A549 (cell line): ENCODE data around the gene TTYH2. TPM values are rescaled to one million over a fixed set of nuclear protein-coding genes. Genes with fewer than 3 reads are reported as not detected.
A peak's percentile ranks its signal among the peaks of the same experiment; 100 is the strongest.

Experiments used
- ATAC-seq, 2 experiments: fragments of 200-7000 bp in 1 of 2; fragments of >200 bp in 1 of 2; cut with Nextera tagmentation in 1 of 2; cut with Tn5 transposase in 1 of 2; 3 replicates each; pipeline versions ENCODE4 v1.8.0 to v1.9.1; 2018 to 2020; ENCODE audit warnings: mild to moderate bottlenecking in 1 of 2, moderate library complexity in 1 of 2
- CTCF ChIA-PET: fragments of 300-600 bp; sonication (Branson Sonifier 250); formaldehyde crosslinking; extraction: SDS; loops from one replicate; lab custom pipeline; 2021; ENCODE audit warnings: antibody characterized with exemption, inconsistent platforms; lab: Yijun Ruan, JAX
- POLR2A ChIA-PET: fragments of 350-600 bp; formaldehyde crosslinking; extraction: SDS; loops from one replicate; lab custom pipeline; 2021; ENCODE audit warnings: antibody characterized with exemption, inconsistent platforms; lab: Yijun Ruan, JAX
- DNase-seq, 2 experiments: peaks; one replicate each; pipeline versions ENCODE4 v3.0.0 to v3.0.0-alpha.2; 2011 to 2016; ENCODE audit warnings: low read depth in 1 of 2, low spot score in 1 of 2
- FAIRE-seq: peaks from 2 replicates; lab custom pipeline; 2011; peaks lifted over from hg19 to GRCh38; lab: Jason Lieb, UNC
- H3K27ac ChIP-seq, 2 experiments: fragments of >200 bp; sonication (Bioruptor Twin); formaldehyde crosslinking; 3 replicates each; pipeline ENCODE4 v1.5.1; 2016 to 2017
- H3K4me1 ChIP-seq: fragments of >200 bp; sonication (Bioruptor Twin); formaldehyde crosslinking; 3 replicates; pipeline ENCODE4 v1.6.1; 2016
- H3K4me2 ChIP-seq: fragments of >200 bp; sonication (Bioruptor Twin); formaldehyde crosslinking; 3 replicates; pipeline ENCODE4 v1.6.1; 2016
- H3K4me3 ChIP-seq: fragments of >200 bp; sonication (Bioruptor Twin); formaldehyde crosslinking; 3 replicates; pipeline ENCODE4 v1.5.1; 2016
- H3K9me3 ChIP-seq: fragments of >200 bp; sonication (Bioruptor Twin); formaldehyde crosslinking; 3 replicates; pipeline ENCODE4 v1.6.1; 2016
- CBX8 ChIP-seq: fragments of 200-600 bp; sonication (generic); IDR thresholded peaks from 2 replicates; pipeline ENCODE4 v1.6.1; 2016
- CHD2 ChIP-seq: fragments of 150-350 bp; IDR thresholded peaks from 2 replicates; pipeline ENCODE4 v1.6.1; 2014; ENCODE audit warnings: low read length; ENCODE audit not compliant: partially characterized antibody
- CHD4 ChIP-seq: fragments of 200-600 bp; sonication (generic); IDR thresholded peaks from 2 replicates; pipeline ENCODE4 v1.6.1; 2016; ENCODE audit warnings: antibody characterized with exemption, mild to moderate bottlenecking, borderline replicate concordance
- EHF ChIP-seq: fragments of 250-450 bp; sonication (Bioruptor Pico); IDR thresholded peaks from 2 replicates; pipeline ENCODE4 v1.5.0; 2020; ENCODE audit warnings: mild to moderate bottlenecking
- EHMT2 ChIP-seq: fragments of 200-600 bp; sonication (generic); IDR thresholded peaks from 2 replicates; pipeline ENCODE4 v1.6.1; 2016; ENCODE audit warnings: antibody characterized with exemption, low read depth, mild to moderate bottlenecking, moderate library complexity
- ELK1 ChIP-seq: fragments of 150-350 bp; IDR thresholded peaks from 2 replicates; pipeline ENCODE4 v1.6.1; 2014; ENCODE audit warnings: low read depth, mild to moderate bottlenecking, low read length
- ESRRA ChIP-seq: fragments of 150-350 bp; IDR thresholded peaks from 2 replicates; pipeline ENCODE4 v1.6.1; 2014; ENCODE audit warnings: mild to moderate bottlenecking, low read length, borderline replicate concordance
- FOSB ChIP-seq: fragments of 250-450 bp; sonication (Bioruptor Pico); IDR thresholded peaks from 2 replicates; pipeline ENCODE4 v1.5.0; 2020; ENCODE audit warnings: mild to moderate bottlenecking, moderate library complexity
- HDAC2 ChIP-seq: fragments of 200-600 bp; sonication (generic); IDR thresholded peaks from 2 replicates; pipeline ENCODE4 v1.6.1; 2016
- HES2 ChIP-seq: fragments of >200 bp; sonication (Bioruptor Twin); formaldehyde crosslinking; IDR thresholded peaks from 2 replicates; pipeline ENCODE4 v1.6.1; 2016
- HOXA7 ChIP-seq: fragments of 250-450 bp; sonication (Bioruptor Pico); IDR thresholded peaks from 2 replicates; pipeline ENCODE4 v1.5.0; 2020; ENCODE audit warnings: mild to moderate bottlenecking, moderate library complexity
- HOXB13 ChIP-seq: fragments of 250-450 bp; sonication (Bioruptor Pico); IDR thresholded peaks from 2 replicates; pipeline ENCODE4 v1.5.0; 2020; ENCODE audit warnings: low read depth, mild to moderate bottlenecking, moderate library complexity
- HOXB5 ChIP-seq: fragments of 250-450 bp; sonication (Bioruptor Pico); IDR thresholded peaks from 2 replicates; pipeline ENCODE4 v1.5.0; 2020; ENCODE audit warnings: mild to moderate bottlenecking, moderate library complexity
- JUN ChIP-seq, 2 experiments: fragments of >200 bp; sonication (Bioruptor Twin); formaldehyde crosslinking; IDR thresholded peaks; 2 replicates in 1 of 2; 3 replicates in 1 of 2; pipeline ENCODE4 v1.6.1; 2016 to 2017
- JUNB ChIP-seq: fragments of >200 bp; sonication (Bioruptor Twin); formaldehyde crosslinking; IDR thresholded peaks from 2 replicates; pipeline ENCODE4 v1.6.1; 2016
- KDM1A ChIP-seq: fragments of 200-600 bp; sonication (generic); IDR thresholded peaks from 2 replicates; pipeline ENCODE4 v1.6.1; 2016; ENCODE audit warnings: low read depth, mild to moderate bottlenecking
- MYC ChIP-seq: IDR thresholded peaks from 2 replicates; pipeline ENCODE4 v1.6.1; 2012; ENCODE audit warnings: mild to moderate bottlenecking, inconsistent platforms, low read length, improper control_type of control experiment, borderline replicate concordance
- NFE2L2 ChIP-seq: fragments of 150-350 bp; conservative IDR thresholded peaks from 2 replicates; pipeline ENCODE4 v1.6.1; 2014; ENCODE audit warnings: low read length
- PHF8 ChIP-seq: fragments of 200-600 bp; sonication (generic); IDR thresholded peaks from 2 replicates; pipeline ENCODE4 v1.6.1; 2016; ENCODE audit warnings: low read depth, mild to moderate bottlenecking, antibody characterized with exemption, moderate library complexity, borderline replicate concordance
- POLR2AphosphoS2 ChIP-seq: conservative IDR thresholded peaks from 2 replicates; pipeline ENCODE4 v1.6.1; 2012; ENCODE audit warnings: low read length, improper control_type of control experiment, inconsistent platforms
- RARB ChIP-seq: fragments of 250-450 bp; sonication (Bioruptor Pico); IDR thresholded peaks from 2 replicates; pipeline ENCODE4 v1.8.0; 2021; ENCODE audit warnings: mild to moderate bottlenecking, moderate library complexity
- RCOR1 ChIP-seq: fragments of 150-350 bp; IDR thresholded peaks from 2 replicates; pipeline ENCODE4 v1.6.1; 2014; ENCODE audit warnings: antibody characterized with exemption, low read length, low read depth
- RFX5 ChIP-seq: fragments of 450-650 bp; IDR thresholded peaks from 2 replicates; pipeline ENCODE4 v1.7.1; 2014; ENCODE audit warnings: antibody characterized with exemption, mild to moderate bottlenecking, moderate library complexity
- RNF2 ChIP-seq: fragments of 200-600 bp; sonication (generic); IDR thresholded peaks from 2 replicates; pipeline ENCODE4 v1.6.1; 2016; ENCODE audit warnings: low read depth, mild to moderate bottlenecking, antibody characterized with exemption, moderate library complexity, borderline replicate concordance
- SMC3 ChIP-seq: fragments of >200 bp; sonication (Bioruptor Twin); formaldehyde crosslinking; IDR thresholded peaks from 3 replicates; pipeline ENCODE4 v1.6.1; 2018; ENCODE audit warnings: inconsistent platforms
- SREBF2 ChIP-seq: fragments of 450-650 bp; IDR thresholded peaks from 2 replicates; pipeline ENCODE4 v1.6.1; 2014; ENCODE audit warnings: mild to moderate bottlenecking, moderate library complexity
- TFCP2L1 ChIP-seq: fragments of 250-450 bp; sonication (Bioruptor Pico); IDR thresholded peaks from 2 replicates; pipeline ENCODE4 v1.5.0; 2021; ENCODE audit warnings: mild to moderate bottlenecking
- TP53 ChIP-seq: fragments of 250-450 bp; sonication (Bioruptor Pico); IDR thresholded peaks from 2 replicates; pipeline ENCODE4 v1.5.0; 2021; ENCODE audit warnings: mild to moderate bottlenecking, moderate library complexity
- USF2 ChIP-seq: fragments of 450-650 bp; IDR thresholded peaks from 2 replicates; pipeline ENCODE4 v1.6.1; 2014; ENCODE audit warnings: antibody characterized with exemption
- ZC3H11A ChIP-seq: fragments of 450-650 bp; IDR thresholded peaks from 2 replicates; pipeline ENCODE4 v1.6.1; 2014; ENCODE audit warnings: antibody characterized with exemption, mild to moderate bottlenecking
- ZFP36 ChIP-seq: fragments of 450-650 bp; IDR thresholded peaks from 2 replicates; pipeline ENCODE4 v1.6.1; 2014; ENCODE audit warnings: borderline replicate concordance; ENCODE audit not compliant: partially characterized antibody
- ZNF302 ChIP-seq: fragments of 250-450 bp; sonication (Bioruptor Pico); IDR thresholded peaks from 2 replicates; pipeline ENCODE4 v1.9.0; 2021; ENCODE audit warnings: inconsistent platforms, mild to moderate bottlenecking, moderate library complexity
- ZSCAN20 ChIP-seq: fragments of 250-450 bp; sonication (Bioruptor Pico); IDR thresholded peaks from 2 replicates; pipeline ENCODE4 v1.8.0; 2022; ENCODE audit warnings: mild to moderate bottlenecking, moderate library complexity
- WGBS: methylation state at CpG from one replicate; pipeline ENCODE4 v1.1.6; 2017; ENCODE audit errors: missing lambda C conversion rate; 5-methylcytosine and 5-hydroxymethylcytosine counted together
- polyA plus RNA-seq, 4 experiments: library from polyadenylated mRNA; depleted of rRNA in 3 of 4; stranded (reverse); fragments of >200 nt; fragmentation: RNase III in 1 of 4; extraction: RNeasy Plus Mini Kit Qiagen cat#74134 plus additional on column Dnase treatment in 1 of 4; gene quantifications; 2 replicates in 3 of 4; 3 replicates in 1 of 4; pipeline ENCODE4 v1.2.3, GENCODE V29; 2011 to 2017

Gene TTYH2
- polyA plus RNA-seq, 2 of the 4 experiments (the other 2 are of a cell fraction), result 1.4 to 1.7 TPM

GRCh38 chr17:74218436-74218835 lies 5.1 kb downstream of the TTYH2 start:
- CTCF ChIA-PET, result interaction anchor here (0.7 to 8.6 kb wide), 6 partner anchors 14 to 276 kb away, joined by 3 to 62 read pairs (median 4); partner anchors contain the start of gene BTBD17
- no peaks in the 10 kb centered on the region for H3K9me3 ChIP-seq
- no peak for ATAC-seq
- POLR2A ChIA-PET, result no interaction called here
- no peak for FAIRE-seq
- no peak for DNase-seq
- no peak overlapping the region for H3K27ac ChIP-seq
- peaks cover 4% of the 10 kb centered on the region; the same call in 1 of the 3 replicates for H3K4me1 ChIP-seq
- 67% methylated on average over 8 of the region's 8 CpGs for WGBS
- H3K4me3 ChIP-seq, result no peak overlapping the region
- H3K4me2 ChIP-seq, result no peak overlapping the region
- TF ChIP-seq ZC3H11A (no peak), RARB (CRISPR knock-in tag) (no peak), MYC (no peak), PHF8 (no peak), CHD2 (no peak), CHD4 (no peak), POLR2AphosphoS2 (no peak), RCOR1 (no peak), EHF (CRISPR knock-in tag) (no peak), ZSCAN20 (CRISPR knock-in tag) (no peak), EHMT2 (no peak), ZFP36 (no peak), RFX5 (no peak), FOSB (no peak), SMC3 (no peak), NFE2L2 (no peak), HOXB5 (CRISPR knock-in tag) (no peak), JUNB (no peak)

GRCh38 chr17:74219576-74220133 lies 6.3 kb downstream of the TTYH2 start:
- ChIA-PET POLR2A (no interaction called here), CTCF (interaction anchor here (0.7 to 4.4 kb wide), 4 partner anchors 12 to 539 kb away, joined by 4 to 20 read pairs (median 4); partner anchors contain the start of gene BTBD17)

GRCh38 chr17:74220219-74220618 lies 6.8 kb downstream of the TTYH2 start:
- Histone ChIP-seq H3K27ac (no peak overlapping the region), H3K4me3 (no peak overlapping the region), H3K4me1 (no peaks in the 10 kb centered on the region), H3K4me2 (no peak overlapping the region), H3K9me3 (no peaks in the 10 kb centered on the region)
- DNase-seq (no peak), FAIRE-seq (no peak), ATAC-seq (no peak)
- CTCF ChIA-PET, result interaction anchor here (0.6 to 4.4 kb wide), 4 partner anchors 11 to 312 kb away, joined by 3 to 20 read pairs (median 4); partner anchors contain the start of gene BTBD17
- POLR2A ChIA-PET, result no interaction called here
- WGBS, result 78% methylated on average over 2 of the region's 2 CpGs
- TF ChIP-seq HOXA7 (no peak), USF2 (no peak), JUN (IDR thresholded peaks at IDR 0.05) (no peak), RNF2 (no peak), JUNB (no peak), ZNF302 (CRISPR knock-in tag) (no peak), HOXB13 (no peak), CHD4 (no peak), TP53 (no peak), RCOR1 (no peak), TFCP2L1 (CRISPR knock-in tag) (no peak), ESRRA (no peak), HES2 (no peak), HDAC2 (no peak), RARB (CRISPR knock-in tag) (no peak)

More at GRCh38 chr17:74219576-74220133, 6.3 kb downstream of the TTYH2 start:
- 50% methylated on average over 3 of the region's 3 CpGs for WGBS
- no peak overlapping the region for H3K4me3 ChIP-seq
- ATAC-seq (no peak), FAIRE-seq (no peak), DNase-seq (no peak)
- TF ChIP-seq CBX8 (no peak), SREBF2 (no peak), ELK1 (no peak), RFX5 (no peak), KDM1A (0 out of 2 replicates have a peak, but pooled peaks have one; percentile 48), FOSB (no peak), CHD2 (no peak)
- H3K27ac ChIP-seq, result no peak overlapping the region
- H3K4me1 ChIP-seq, result no peaks in the 10 kb centered on the region
- H3K9me3 ChIP-seq, result no peaks in the 10 kb centered on the region
- no peak overlapping the region for H3K4me2 ChIP-seq
